Neural cell (in vitro differentiated cells): Measurements from ENCODE around the gene PHTF2.

Experiments
- EZH2 ChIP-seq: fragments of 200-600, 300-800 bp; shearing (Covaris generic), sonication (generic); IDR thresholded peaks from 2 replicates; pipeline ENCODE4 v1.6.1; 2014; ENCODE audit warnings: antibody characterized with exemption, low read length, borderline replicate concordance, mild to moderate bottlenecking; ENCODE audit not compliant: insufficient read depth, poor library complexity, severe bottlenecking
- POLR2AphosphoS5 ChIP-seq: IDR thresholded peaks from 2 replicates; pipeline ENCODE4 v1.6.1; 2012
- TAF1 ChIP-seq: IDR thresholded peaks from 2 replicates; pipeline ENCODE4 v1.6.1; 2012; ENCODE audit warnings: low read depth
- TF ChIP-seq, protein P1 (sequence below): fragments of 450-650 bp; IDR thresholded peaks from 2 replicates; pipeline ENCODE4 v1.5.1; 2014; ENCODE audit warnings: antibody characterized with exemption, mild to moderate bottlenecking, moderate library complexity; ENCODE audit not compliant: poor library complexity, severe bottlenecking

DNA sequence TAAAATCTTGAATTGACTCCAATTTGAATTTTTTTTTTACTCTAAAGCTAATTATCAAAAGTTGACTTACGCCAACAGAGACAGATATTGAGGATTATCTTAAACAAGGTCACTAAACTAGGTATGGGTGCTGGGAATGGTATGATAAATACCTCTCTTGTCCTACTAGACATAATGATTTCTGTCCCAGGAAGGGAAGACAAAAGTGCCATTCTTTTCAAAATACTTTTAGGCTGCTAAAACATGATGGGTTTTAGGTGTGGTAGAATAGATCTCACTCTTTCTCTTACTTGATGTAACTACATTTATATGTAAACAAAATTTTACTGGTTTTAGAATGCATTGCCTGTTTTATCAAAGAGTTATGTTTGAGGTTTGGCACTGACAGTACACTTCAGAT is 15.5 kb upstream of the PHTF2 start:
- TF ChIP-seq EZH2 (no peak), POLR2AphosphoS5 (no peak), TAF1 (no peak)
- TF ChIP-seq, protein P1, sequence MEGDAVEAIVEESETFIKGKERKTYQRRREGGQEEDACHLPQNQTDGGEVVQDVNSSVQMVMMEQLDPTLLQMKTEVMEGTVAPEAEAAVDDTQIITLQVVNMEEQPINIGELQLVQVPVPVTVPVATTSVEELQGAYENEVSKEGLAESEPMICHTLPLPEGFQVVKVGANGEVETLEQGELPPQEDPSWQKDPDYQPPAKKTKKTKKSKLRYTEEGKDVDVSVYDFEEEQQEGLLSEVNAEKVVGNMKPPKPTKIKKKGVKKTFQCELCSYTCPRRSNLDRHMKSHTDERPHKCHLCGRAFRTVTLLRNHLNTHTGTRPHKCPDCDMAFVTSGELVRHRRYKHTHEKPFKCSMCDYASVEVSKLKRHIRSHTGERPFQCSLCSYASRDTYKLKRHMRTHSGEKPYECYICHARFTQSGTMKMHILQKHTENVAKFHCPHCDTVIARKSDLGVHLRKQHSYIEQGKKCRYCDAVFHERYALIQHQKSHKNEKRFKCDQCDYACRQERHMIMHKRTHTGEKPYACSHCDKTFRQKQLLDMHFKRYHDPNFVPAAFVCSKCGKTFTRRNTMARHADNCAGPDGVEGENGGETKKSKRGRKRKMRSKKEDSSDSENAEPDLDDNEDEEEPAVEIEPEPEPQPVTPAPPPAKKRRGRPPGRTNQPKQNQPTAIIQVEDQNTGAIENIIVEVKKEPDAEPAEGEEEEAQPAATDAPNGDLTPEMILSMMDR = no peak
